H1 (cell line): ENCODE results near the gene EWSR1. TPM values are rescaled to one million over a fixed set of nuclear protein-coding genes. Genes with fewer than 3 reads are reported as not detected.

Source experiments
- CTCF ChIA-PET: fragments of 300-600 bp; sonication (Branson Sonifier 250); formaldehyde crosslinking; loops from one replicate; lab custom pipeline; 2021; ENCODE audit not compliant: partially characterized antibody; lab: Charles Lee
- POLR2A ChIA-PET: fragments of 300-600 bp; sonication (Branson Sonifier 250); formaldehyde crosslinking; loops from one replicate; lab custom pipeline; 2021; ENCODE audit warnings: inconsistent platforms; ENCODE audit not compliant: partially characterized antibody; lab: Charles Lee
- DNase-seq, 2 experiments: peaks; one replicate each; pipeline versions ENCODE4 v3.0.0 to v3.0.0-alpha.2; 2010 to 2022; ENCODE audit warnings: low spot score in 2 of 2, low read depth in 1 of 2, mixed read lengths in 1 of 2
- FAIRE-seq: peaks from 2 replicates; lab custom pipeline; 2011; peaks lifted over from hg19 to GRCh38; lab: Jason Lieb, UNC
- H2AFZ ChIP-seq: 2 replicates; pipeline ENCODE4 v1.8.1; 2012; ENCODE audit warnings: low read length, inconsistent platforms
- H2AK5ac ChIP-seq: 2 replicates; pipeline ENCODE4 v1.6.1; 2013; ENCODE audit warnings: low read depth, low read length
- H2BK120ac ChIP-seq: replicated peaks from 2 replicates; pipeline ENCODE3; 2013; ENCODE audit warnings: low read depth, low read length, inconsistent platforms
- H2BK12ac ChIP-seq: 2 replicates; pipeline ENCODE4 v1.6.1; 2013; ENCODE audit warnings: low read depth, low read length
- H2BK15ac ChIP-seq: 2 replicates; pipeline ENCODE4 v1.6.1; 2013; ENCODE audit warnings: low read length
- H2BK20ac ChIP-seq: 2 replicates; pipeline ENCODE4 v1.6.1; 2013; ENCODE audit warnings: low read length
- H2BK5ac ChIP-seq: 2 replicates; pipeline ENCODE4 v1.6.1; 2013; ENCODE audit warnings: low read depth, low read length
- H3K14ac ChIP-seq: 2 replicates; pipeline ENCODE4 v1.6.1; 2013; ENCODE audit warnings: inconsistent platforms; ENCODE audit not compliant: insufficient read length
- H3K18ac ChIP-seq: 2 replicates; pipeline ENCODE4 v1.6.1; 2013; ENCODE audit warnings: low read length; ENCODE audit errors: extremely low read depth
- H3K23ac ChIP-seq: 2 replicates; pipeline ENCODE4 v1.6.1; 2013; ENCODE audit warnings: inconsistent platforms; ENCODE audit not compliant: insufficient read length
- H3K23me2 ChIP-seq: 2 replicates; pipeline ENCODE4 v1.6.1; 2013; ENCODE audit warnings: low read depth, low read length
- H3K27ac ChIP-seq: 2 replicates; pipeline ENCODE4 v1.6.1; 2011; ENCODE audit warnings: low read depth, low read length, inconsistent platforms
- H3K27me3 ChIP-seq, 4 experiments: replicated peaks in 1 of 4; 1 replicate in 1 of 4; 2 replicates in 3 of 4; pipeline versions ENCODE4 v1.6.1 to v1.8.1; 2011 to 2013; ENCODE audit warnings: low read length in 3 of 4, mild to moderate bottlenecking in 3 of 4, inconsistent platforms in 2 of 4, mixed read lengths in 2 of 4, moderate library complexity in 1 of 4; ENCODE audit not compliant: control insufficient read depth in 3 of 4, insufficient read depth in 3 of 4; ENCODE audit errors: extremely low read depth in 1 of 4
- H3K36me3 ChIP-seq, 4 experiments: 2 replicates each; pipeline versions ENCODE4 v1.6.1 to v1.8.1; 2011 to 2013; ENCODE audit warnings: mild to moderate bottlenecking in 4 of 4, low read length in 3 of 4, moderate library complexity in 2 of 4, control low read depth in 1 of 4, inconsistent platforms in 1 of 4; ENCODE audit not compliant: insufficient read depth in 4 of 4, control insufficient read depth in 2 of 4
- H3K4ac ChIP-seq: replicated peaks from 2 replicates; pipeline ENCODE3; 2013; ENCODE audit warnings: low read length, low read depth, mixed read lengths, inconsistent platforms; ENCODE audit not compliant: insufficient read length
- H3K4me1 ChIP-seq, 4 experiments: replicated peaks in 1 of 4; 1 replicate in 1 of 4; 2 replicates in 3 of 4; pipeline versions ENCODE4 v1.6.1 to v1.8.1; 2011 to 2013; ENCODE audit warnings: low read length in 3 of 4, inconsistent platforms in 2 of 4, mixed read lengths in 1 of 4; ENCODE audit not compliant: insufficient read depth in 4 of 4, control insufficient read depth in 3 of 4
- H3K4me2 ChIP-seq, 2 experiments: 2 replicates each; pipeline versions ENCODE4 v1.6.1 to v1.8.1; 2011 to 2013; ENCODE audit warnings: low read depth in 2 of 2, low read length in 2 of 2, control low read depth in 1 of 2, inconsistent platforms in 1 of 2, mild to moderate bottlenecking in 1 of 2; ENCODE audit not compliant: insufficient read depth in 1 of 2
- H3K4me3 ChIP-seq, 4 experiments: fragments of 200-600, 300-600 bp in 1 of 4; sonication (generic), shearing (Covaris generic), sonication (Bioruptor Twin) in 1 of 4; 2 replicates each; pipeline versions ENCODE4 v1.5.1 to v1.8.1; 2011 to 2016; ENCODE audit warnings: low read length in 4 of 4, low read depth in 3 of 4, control low read depth in 2 of 4, inconsistent platforms in 2 of 4, mild to moderate bottlenecking in 2 of 4, mixed read lengths in 1 of 4, moderate library complexity in 1 of 4; ENCODE audit not compliant: insufficient read depth in 2 of 4; ENCODE audit errors: extremely low read depth in 1 of 4
- H3K56ac ChIP-seq: replicated peaks from 2 replicates; pipeline ENCODE3; 2013; ENCODE audit warnings: low read depth, mild to moderate bottlenecking, mixed read lengths, low read length, inconsistent platforms; ENCODE audit not compliant: insufficient read length
- H3K79me1 ChIP-seq: 2 replicates; pipeline ENCODE4 v1.6.1; 2013; ENCODE audit warnings: low read depth, low read length, control low read depth
- H3K79me2 ChIP-seq, 2 experiments: 2 replicates each; pipeline versions ENCODE4 v1.6.1 to v1.8.1; 2012 to 2013; ENCODE audit warnings: low read length in 2 of 2, mild to moderate bottlenecking in 2 of 2, inconsistent platforms in 1 of 2; ENCODE audit not compliant: insufficient read depth in 2 of 2, control insufficient read depth in 1 of 2
- H3K9ac ChIP-seq, 4 experiments: replicated peaks in 1 of 4; 1 replicate in 1 of 4; 2 replicates in 3 of 4; pipeline versions ENCODE4 v1.6.1 to v1.8.1; 2011 to 2013; ENCODE audit warnings: low read depth in 3 of 4, low read length in 3 of 4, control low read depth in 2 of 4, mild to moderate bottlenecking in 2 of 4, moderate library complexity in 2 of 4, inconsistent platforms in 1 of 4; ENCODE audit errors: extremely low read depth in 1 of 4
- H3K9me3 ChIP-seq, 2 experiments: 2 replicates each; pipeline versions ENCODE4 v1.6.1 to v1.8.1; 2012 to 2013; ENCODE audit warnings: mild to moderate bottlenecking in 2 of 2, moderate library complexity in 2 of 2, control low read depth in 1 of 2, inconsistent platforms in 1 of 2, low read depth in 1 of 2, low read length in 1 of 2, mixed read lengths in 1 of 2; ENCODE audit not compliant: insufficient read depth in 2 of 2
- H4K20me1 ChIP-seq, 2 experiments: replicated peaks in 1 of 2; 2 replicates each; pipeline versions ENCODE3 to v1.8.1; 2011 to 2013; ENCODE audit warnings: inconsistent platforms in 2 of 2, low read length in 2 of 2, mild to moderate bottlenecking in 1 of 2; ENCODE audit not compliant: insufficient read depth in 2 of 2, control insufficient read depth in 1 of 2
- H4K5ac ChIP-seq: 2 replicates; pipeline ENCODE4 v1.6.1; 2013; ENCODE audit warnings: low read length, low read depth, mixed read lengths, inconsistent platforms; ENCODE audit not compliant: insufficient read length
- H4K8ac ChIP-seq: 2 replicates; pipeline ENCODE4 v1.8.0; 2013; ENCODE audit warnings: mild to moderate bottlenecking, moderate library complexity, low read length, inconsistent platforms; ENCODE audit not compliant: insufficient read depth; ENCODE audit errors: extremely low read depth
- H4K91ac ChIP-seq: replicated peaks from 2 replicates; pipeline ENCODE3; 2013; ENCODE audit warnings: low read length, mixed read lengths, inconsistent platforms; ENCODE audit not compliant: insufficient read length
- CBX5 ChIP-seq: fragments of 300-800, 300-1000 bp; sonication (generic); IDR thresholded peaks from 2 replicates; pipeline ENCODE4 v1.7.1; 2016; ENCODE audit warnings: antibody characterized with exemption, low read length, low read depth
- KDM1A ChIP-seq: fragments of 200-600, 300-600 bp; sonication (generic); IDR thresholded peaks from 2 replicates; pipeline ENCODE4 v1.7.1; 2016; ENCODE audit warnings: mild to moderate bottlenecking, low read length, borderline replicate concordance
- NANOG ChIP-seq: IDR thresholded peaks from 2 replicates; pipeline ENCODE4 v1.6.1; 2011; ENCODE audit warnings: low read length, low read depth, mild to moderate bottlenecking, inconsistent platforms; ENCODE audit not compliant: insufficient read depth, poor library complexity, severe bottlenecking
- PHF8 ChIP-seq: fragments of 200-600 bp; sonication (generic); conservative IDR thresholded peaks from 2 replicates; pipeline ENCODE4 v1.7.1; 2012; ENCODE audit warnings: low read depth, mild to moderate bottlenecking, inconsistent platforms, low read length, moderate library complexity
- RBBP5 ChIP-seq: IDR thresholded peaks from 2 replicates; pipeline ENCODE4 v1.7.1; 2012; ENCODE audit warnings: low read depth, mild to moderate bottlenecking, inconsistent platforms, low read length, moderate library complexity, borderline replicate concordance
- RFX5 ChIP-seq: IDR thresholded peaks from 2 replicates; pipeline ENCODE4 v1.6.1; 2011; ENCODE audit warnings: low read depth, low read length, improper control_type of control experiment, borderline replicate concordance
- RXRA ChIP-seq: IDR thresholded peaks from 2 replicates; pipeline ENCODE4 v1.6.1; 2011; ENCODE audit warnings: low read depth, mild to moderate bottlenecking, low read length, moderate library complexity; ENCODE audit not compliant: insufficient read depth
- SP2 ChIP-seq: IDR thresholded peaks from 2 replicates; pipeline ENCODE4 v1.6.1; 2012; ENCODE audit warnings: mild to moderate bottlenecking, low read length, inconsistent platforms
- SUZ12 ChIP-seq: fragments of 200-600 bp; sonication (generic); IDR thresholded peaks from 2 replicates; pipeline ENCODE4 v1.6.1; 2012; ENCODE audit warnings: mild to moderate bottlenecking, inconsistent platforms, low read length, moderate library complexity, mixed read lengths
- ZNF274 ChIP-seq: IDR thresholded peaks from 2 replicates; pipeline ENCODE4 v1.7.0; 2012; ENCODE audit warnings: low read length, borderline replicate concordance; ENCODE audit errors: extremely low read depth
- WGBS, 2 experiments: shearing (Covaris generic) in 1 of 2; methylation state at CpG; one replicate each; pipeline versions ENCODE4 v1.1.6 to v1.1.7; 2013 to 2015; ENCODE audit warnings: low lambda C conversion rate in 2 of 2, mixed read lengths in 2 of 2, inconsistent platforms in 1 of 2, low coverage in 1 of 2, missing lambda C conversion rate in 1 of 2; ENCODE audit not compliant: insufficient replicate concordance in 2 of 2, insufficient coverage in 1 of 2, insufficient read length in 1 of 2; ENCODE audit errors: extremely low coverage in 1 of 2, missing lambda C conversion rate in 1 of 2; 5-methylcytosine and 5-hydroxymethylcytosine counted together
- polyA plus RNA-seq, 7 experiments: library from polyadenylated mRNA; depleted of rRNA in 3 of 7; stranded (reverse) in 5 of 7; unstranded in 2 of 7; fragments of >200 nt in 5 of 7; fragments of 200-250 nt in 2 of 7; gene quantifications; 1 replicate in 5 of 7; 2 replicates in 1 of 7; 4 replicates in 1 of 7; pipeline versions ENCODE4 v1.2.1 to v1.2.3, GENCODE V29; 2011 to 2013; ENCODE audit warnings: missing spikeins in 2 of 7, mixed read lengths in 2 of 7
- total RNA-seq: library from RNA; stranded (reverse); fragmentation: NEBNext Ultra II Directional; extraction: Animal tissue kit (Norgen Biotek cat#: 25700); gene quantifications from 2 replicates; pipeline ENCODE4 v1.2.1, GENCODE V29; 2021
- TF ChIP-seq, protein P1 (sequence below): IDR thresholded peaks from 2 replicates; pipeline ENCODE4 v1.6.1; 2012; ENCODE audit warnings: low read length, inconsistent platforms

The EWSR1 gene
- total and polyA plus RNA-seq, 2 of the 8 experiments (the other 6 are each of a cell fraction or from before 2014, with no cell fraction given), result 387 to 930 TPM

- ChIA-PET POLR2A (interaction anchor here (1.5 to 3.9 kb wide), 2 partner anchors 11 to 18 kb away, joined by 3 to 17 read pairs; no protein-coding TSS in a partner anchor), CTCF (interaction anchor here (1.5 to 2.6 kb wide), 3 partner anchors 12 to 16 kb away, joined by 4 to 10 read pairs (median 7); partner anchors contain the start of gene GAS2L1)
- peaks cover 20 to 31% (median 31%) of the 10 kb centered on the region in 4 experiments for H3K27me3 ChIP-seq
- no peak overlapping the region for H2AFZ ChIP-seq
- H3K23me2 ChIP-seq, result peaks cover 6% of the 10 kb centered on the region; the same call in 1 of the 2 replicates
- no peaks in the 10 kb centered on the region for H3K79me1 ChIP-seq
- no peak overlapping the region for H4K5ac ChIP-seq
- no peak overlapping the region for H3K9ac ChIP-seq
- no peak overlapping the region for H3K18ac ChIP-seq
- no peak overlapping the region for H3K23ac ChIP-seq
- H3K79me2 ChIP-seq, result no peaks in the 10 kb centered on the region
- H2BK12ac ChIP-seq, result no peak overlapping the region
- H3K36me3 ChIP-seq, result peaks cover 0 to 4% (median 0%) of the 10 kb centered on the region in 4 experiments; a peak in 1 of 8 replicates
- peaks cover 0 to 4% of the 10 kb centered on the region in 2 experiments; a peak in 1 of 4 replicates for H3K9me3 ChIP-seq
- no peak overlapping the region for H3K14ac ChIP-seq
- no peak overlapping the region for H4K91ac ChIP-seq
- H2BK5ac ChIP-seq, result no peak overlapping the region
- FAIRE-seq, result no peak
- no peak overlapping the region for H3K4me3 ChIP-seq
- H2BK20ac ChIP-seq, result no peak overlapping the region
- H4K20me1 ChIP-seq, result peaks cover under 1 to 3% of the 10 kb centered on the region in 2 experiments
- H3K27ac ChIP-seq, result no peak overlapping the region
- H3K4me1 ChIP-seq, result peaks cover 0 to 10% (median 4%) of the 10 kb centered on the region in 4 experiments; a peak in 6 of 7 replicates
- 79% methylated on average over 2 of the region's 2 CpGs; no CpG with 5 or more reads in 1 of the 2 experiments for WGBS, 2 experiments
- H2BK120ac ChIP-seq, result no peak overlapping the region
- no peak overlapping the region for H2AK5ac ChIP-seq
- no peak overlapping the region for H2BK15ac ChIP-seq
- no peak overlapping the region for H3K4me2 ChIP-seq
- no peak overlapping the region for H4K8ac ChIP-seq
- no peak for DNase-seq
- H3K56ac ChIP-seq, result no peak overlapping the region
- H3K4ac ChIP-seq, result peak overlapping the region; percentile 69
- TF ChIP-seq RFX5 (no peak), SP2 (no peak), ZNF274 (no peak), NANOG (no peak), RXRA (no peak), PHF8 (no peak), KDM1A (no peak), RBBP5 (no peak), SUZ12 (no peak), CBX5 (no peak)
- TF ChIP-seq, protein P1, sequence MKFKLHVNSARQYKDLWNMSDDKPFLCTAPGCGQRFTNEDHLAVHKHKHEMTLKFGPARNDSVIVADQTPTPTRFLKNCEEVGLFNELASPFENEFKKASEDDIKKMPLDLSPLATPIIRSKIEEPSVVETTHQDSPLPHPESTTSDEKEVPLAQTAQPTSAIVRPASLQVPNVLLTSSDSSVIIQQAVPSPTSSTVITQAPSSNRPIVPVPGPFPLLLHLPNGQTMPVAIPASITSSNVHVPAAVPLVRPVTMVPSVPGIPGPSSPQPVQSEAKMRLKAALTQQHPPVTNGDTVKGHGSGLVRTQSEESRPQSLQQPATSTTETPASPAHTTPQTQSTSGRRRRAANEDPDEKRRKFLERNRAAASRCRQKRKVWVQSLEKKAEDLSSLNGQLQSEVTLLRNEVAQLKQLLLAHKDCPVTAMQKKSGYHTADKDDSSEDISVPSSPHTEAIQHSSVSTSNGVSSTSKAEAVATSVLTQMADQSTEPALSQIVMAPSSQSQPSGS, result no peak
Observed at GRCh38 chr22:29319072-29319471, 51.0 kb downstream of the EWSR1 start.
